Small intestine (tissue), 7 donors: ENCODE data around the gene SLIRP. TPM values are rescaled to one million over a fixed set of nuclear protein-coding genes. Genes with fewer than 3 reads are reported as not detected.
A peak's percentile ranks its signal among the peaks of the same experiment; 100 is the strongest.
"Not testable (repeated sequence)": the region's sequence is repeated elsewhere in the genome, so short reads cannot be mapped to it uniquely, and the experiment has no call there.

Experiments used
- DNase-seq, 2 donors: peaks; one replicate each; pipeline versions ENCODE4 v3.0.0 to v3.0.0-alpha.2; 2013
- FAIRE-seq: peaks from 2 replicates; lab custom pipeline; 2012; peaks lifted over from hg19 to GRCh38; lab: Jason Lieb, UNC
- H3K27ac ChIP-seq, 3 donors: one replicate each; pipeline ENCODE4 v1.5.1; 2013; ENCODE audit warnings: low read length in 2 of 3, mild to moderate bottlenecking in 2 of 3, control low read depth in 1 of 3, inconsistent platforms in 1 of 3, low read depth in 1 of 3, moderate library complexity in 1 of 3
- H3K27me3 ChIP-seq, 3 donors: one replicate each; pipeline ENCODE4 v1.6.1; 2013; ENCODE audit warnings: low read length in 3 of 3, inconsistent platforms in 1 of 3; ENCODE audit not compliant: control insufficient read depth in 3 of 3, insufficient read depth in 3 of 3
- H3K36me3 ChIP-seq, 3 donors: one replicate each; pipeline ENCODE4 v1.6.1; 2013; ENCODE audit warnings: low read length in 3 of 3, inconsistent platforms in 1 of 3, low read depth in 1 of 3, mild to moderate bottlenecking in 1 of 3, moderate library complexity in 1 of 3; ENCODE audit not compliant: control insufficient read depth in 3 of 3, insufficient read depth in 2 of 3
- H3K4me1 ChIP-seq, 3 donors: one replicate each; pipeline ENCODE4 v1.6.1; 2013; ENCODE audit warnings: low read length in 2 of 3, inconsistent platforms in 1 of 3, low read depth in 1 of 3, mild to moderate bottlenecking in 1 of 3, moderate library complexity in 1 of 3; ENCODE audit not compliant: control insufficient read depth in 3 of 3, insufficient read depth in 2 of 3
- H3K4me3 ChIP-seq, 3 donors: one replicate each; pipeline ENCODE4 v1.5.1; 2013; ENCODE audit warnings: low read length in 3 of 3, control low read depth in 1 of 3, inconsistent platforms in 1 of 3, low read depth in 1 of 3, mild to moderate bottlenecking in 1 of 3, moderate library complexity in 1 of 3
- H3K9me3 ChIP-seq, 2 donors: one replicate each; pipeline ENCODE4 v1.6.1; 2013; ENCODE audit warnings: low read depth in 1 of 2, low read length in 1 of 2; ENCODE audit not compliant: control insufficient read depth in 2 of 2, insufficient read depth in 1 of 2
- WGBS, 3 donors: extraction: QIAGEN DNeasy Blood & Tissue Kit; methylation state at CpG; one replicate each; pipeline ENCODE4 v1.1.7; 2013; 5-methylcytosine and 5-hydroxymethylcytosine counted together
- polyA plus RNA-seq, 4 donors: library from polyadenylated mRNA; stranded (reverse) in 3 of 4; unstranded in 1 of 4; fragments of 200-250 nt in 3 of 4; fragments of 120-200 nt in 1 of 4; gene quantifications; one replicate each; pipeline versions ENCODE4 v1.2.1 to v1.2.3, GENCODE V29; 2013
- donor health status: healthy with polysubstance abuse.
- donor health status: control.
- donor health status: control.
- donor health status: Bipolar disorder and iron deficiency.
- donor health status: healthy.

SLIRP gene
- polyA plus RNA-seq, 4 donors, result 105 to 497 (median 430) TPM

- not testable (repeated sequence) for H3K9me3 ChIP-seq, H3K27ac ChIP-seq, FAIRE-seq, H3K4me3 ChIP-seq, DNase-seq, H3K4me1 ChIP-seq, H3K27me3 ChIP-seq
- peaks cover 18 to 32% (median 24%) of the 10 kb centered on the region in 3 donors for H3K36me3 ChIP-seq
- WGBS, 3 donors, result 94 to 100% (median 99%) methylated on average over 7 to 33 of the region's 33 CpGs
These were observed 39.5 kb downstream of the SLIRP start for GRCh38 chr14:77747425-77747824.

- H3K4me1 ChIP-seq, result no peaks in the 10 kb centered on the region
- H3K27me3 ChIP-seq, result no peaks in the 10 kb centered on the region
- no peak overlapping the region for H3K4me3 ChIP-seq
- peaks cover 0 to 2% of the 10 kb centered on the region in 2 donors for H3K9me3 ChIP-seq
- DNase-seq (no peak), FAIRE-seq (no peak)
- WGBS, 3 donors, result 96 to 100% (median 99%) methylated on average over 2 of the region's 2 CpGs
- H3K36me3 ChIP-seq, result peaks cover 15 to 35% (median 20%) of the 10 kb centered on the region in 3 donors
- no peak overlapping the region for H3K27ac ChIP-seq
These were observed 44.4 kb downstream of the SLIRP start for GRCh38 chr14:77752266-77752665.

- no peak for FAIRE-seq
- Histone ChIP-seq H3K4me3 (no peak overlapping the region), H3K36me3 (peaks cover 15 to 33% (median 20%) of the 10 kb centered on the region in 3 donors), H3K27me3 (no peaks in the 10 kb centered on the region), H3K9me3 (no peaks in the 10 kb centered on the region), H3K27ac (no peak overlapping the region), H3K4me1 (no peaks in the 10 kb centered on the region)
- no peak for DNase-seq
- WGBS, 3 donors, result 60 to 74% (median 62%) methylated on average over 3 of the region's 3 CpGs
These were observed 45.1 kb downstream of the SLIRP start for GRCh38 chr14:77752799-77753516.

- Histone ChIP-seq H3K27me3 (no peaks in the 10 kb centered on the region), H3K36me3 (peaks cover 0 to 9% (median 3%) of the 10 kb centered on the region in 3 donors), H3K4me1 (peaks cover 0 to 5% (median 2%) of the 10 kb centered on the region in 3 donors), H3K4me3 (peak within 1 kb of the TSS; percentile 83 to 98 (median 87)), H3K9me3 (no peaks in the 10 kb centered on the region), H3K27ac (peak within 1 kb of the TSS; percentile 77 to 98 (median 88))
- FAIRE-seq, result no peak
- peak; percentile 96 for DNase-seq
- 0% methylated on average over 60 of the region's 60 CpGs for WGBS, 3 donors
These were observed 52.7 kb downstream of the SLIRP start, which contains the start of gene SNW1 for GRCh38 chr14:77760381-77761204. SNW1 (minus strand) TSS chr14:77761156; CDS start chr14:77761127, 29 bp downstream.

- FAIRE-seq, result no peak
These were observed 53.5 kb downstream of the SLIRP start for GRCh38 chr14:77761205-77761931.

GRCh38 chr14:77763316-77763715 is 55.4 kb downstream of the SLIRP start:
- H3K4me1 ChIP-seq, result peaks cover 0 to 5% (median 2%) of the 10 kb centered on the region in 3 donors
- H3K4me3 ChIP-seq, result no peak overlapping the region
- no peaks in the 10 kb centered on the region for H3K27me3 ChIP-seq
- FAIRE-seq (no peak), DNase-seq (no peak)
- 62 to 80% (median 79%) methylated on average over 1 of the region's 1 CpG for WGBS, 3 donors
- no peaks in the 10 kb centered on the region for H3K36me3 ChIP-seq
- H3K9me3 ChIP-seq, result no peaks in the 10 kb centered on the region
- no peak overlapping the region for H3K27ac ChIP-seq

More at GRCh38 chr14:77761205-77761931, 53.5 kb downstream of the SLIRP start:
- 2 to 3% (median 2%) methylated on average over 24 of the region's 24 CpGs for WGBS, 3 donors
- no peaks in the 10 kb centered on the region for H3K9me3 ChIP-seq
- H3K36me3 ChIP-seq, result peaks cover 0 to 3% (median 3%) of the 10 kb centered on the region in 3 donors
- peaks cover 0 to 5% (median 2%) of the 10 kb centered on the region in 3 donors for H3K4me1 ChIP-seq
- H3K27ac ChIP-seq, result peak overlapping the region in 2 of 3 donors; percentile 88 to 98
- peak overlapping the region; percentile 83 to 98 (median 87) for H3K4me3 ChIP-seq
- no peak for DNase-seq
- no peaks in the 10 kb centered on the region for H3K27me3 ChIP-seq

GRCh38 chr14:77763978-77764377 is 56.1 kb downstream of the SLIRP start:
- FAIRE-seq, result no peak
- H3K27me3 ChIP-seq, result no peaks in the 10 kb centered on the region

More at GRCh38 chr14:77763978-77764377, 56.1 kb downstream of the SLIRP start:
- no peaks in the 10 kb centered on the region for H3K9me3 ChIP-seq
- no peaks in the 10 kb centered on the region for H3K36me3 ChIP-seq
- H3K27ac ChIP-seq, result no peak overlapping the region
- H3K4me1 ChIP-seq, result peaks cover 0 to 5% (median 2%) of the 10 kb centered on the region in 3 donors
- WGBS, 3 donors, result 65 to 86% (median 74%) methylated on average over 3 of the region's 3 CpGs
- H3K4me3 ChIP-seq, result no peak overlapping the region
- no peak for DNase-seq
